ENCODE data around the gene IL19.
A peak's percentile ranks its signal among the peaks of the same experiment; 100 is the strongest.

DNA sequence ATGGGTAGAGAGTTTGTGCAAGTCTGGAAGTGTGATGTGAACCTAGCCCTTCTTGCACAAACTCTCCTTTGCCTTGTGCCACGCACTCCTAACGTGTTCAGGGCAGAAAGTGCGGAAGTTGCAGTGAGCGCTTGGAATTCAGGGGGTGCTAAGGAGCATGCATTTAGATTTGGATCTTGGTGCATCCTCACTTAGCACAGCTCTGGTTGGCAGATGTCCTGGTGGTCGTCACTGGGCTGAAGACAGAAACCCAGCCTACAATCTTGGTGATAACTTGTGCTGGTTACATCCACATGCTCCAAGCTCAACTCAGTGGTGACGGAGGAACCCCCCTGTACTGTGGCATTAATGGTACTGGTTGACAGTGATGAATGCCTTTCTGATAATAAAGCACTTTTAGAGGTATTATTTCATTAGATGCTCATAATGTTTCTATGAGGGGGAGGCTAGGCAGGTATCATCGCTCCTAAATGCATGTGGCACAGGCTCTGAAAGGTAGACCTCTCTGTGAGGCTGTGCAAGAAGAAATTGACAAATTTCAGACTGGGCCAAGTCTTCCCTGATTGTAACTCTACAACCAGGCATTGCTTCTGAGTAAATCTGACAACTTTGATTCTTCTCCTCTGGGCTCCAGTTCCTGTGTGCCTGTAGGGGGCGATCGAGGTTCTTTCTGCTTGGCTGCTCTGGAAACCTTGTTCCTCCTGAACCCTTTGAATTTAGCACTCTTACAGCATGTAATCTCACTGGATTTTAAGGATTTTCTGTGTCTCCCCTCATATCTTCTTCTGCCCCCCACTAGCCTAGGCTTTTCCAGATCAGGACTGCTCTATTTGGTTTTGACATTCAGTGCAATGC is 45.2 kb upstream of the IL19 start:
- TF ChIP-seq, protein P1, sequence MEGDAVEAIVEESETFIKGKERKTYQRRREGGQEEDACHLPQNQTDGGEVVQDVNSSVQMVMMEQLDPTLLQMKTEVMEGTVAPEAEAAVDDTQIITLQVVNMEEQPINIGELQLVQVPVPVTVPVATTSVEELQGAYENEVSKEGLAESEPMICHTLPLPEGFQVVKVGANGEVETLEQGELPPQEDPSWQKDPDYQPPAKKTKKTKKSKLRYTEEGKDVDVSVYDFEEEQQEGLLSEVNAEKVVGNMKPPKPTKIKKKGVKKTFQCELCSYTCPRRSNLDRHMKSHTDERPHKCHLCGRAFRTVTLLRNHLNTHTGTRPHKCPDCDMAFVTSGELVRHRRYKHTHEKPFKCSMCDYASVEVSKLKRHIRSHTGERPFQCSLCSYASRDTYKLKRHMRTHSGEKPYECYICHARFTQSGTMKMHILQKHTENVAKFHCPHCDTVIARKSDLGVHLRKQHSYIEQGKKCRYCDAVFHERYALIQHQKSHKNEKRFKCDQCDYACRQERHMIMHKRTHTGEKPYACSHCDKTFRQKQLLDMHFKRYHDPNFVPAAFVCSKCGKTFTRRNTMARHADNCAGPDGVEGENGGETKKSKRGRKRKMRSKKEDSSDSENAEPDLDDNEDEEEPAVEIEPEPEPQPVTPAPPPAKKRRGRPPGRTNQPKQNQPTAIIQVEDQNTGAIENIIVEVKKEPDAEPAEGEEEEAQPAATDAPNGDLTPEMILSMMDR (conservative IDR thresholded peaks at IDR 0.05; ENCODE audit: low read length) = peak; percentile 84
- no peak for TF ChIP-seq EZH2phosphoT487 (IDR thresholded peaks at IDR 0.05; ENCODE audit: borderline replicate concordance, low read depth, low read length)

Data from OCI-LY7 (cell line).